GM06990 (cell line): ENCODE measurements around the gene HMCN1.

Experiments used
- DNase-seq: peaks from one replicate; pipeline ENCODE4 v3.0.0-alpha.2; 2011; ENCODE audit not compliant: insufficient read length; ENCODE audit errors: extremely low read depth
- H3K27me3 ChIP-seq: replicated peaks from 2 replicates; pipeline ENCODE4 v1.6.0; 2011; ENCODE audit warnings: low read length; ENCODE audit not compliant: control insufficient read depth, insufficient read depth
- H3K36me3 ChIP-seq: 2 replicates; pipeline ENCODE4 v1.5.1; 2011; ENCODE audit warnings: low read length; ENCODE audit not compliant: control insufficient read depth, insufficient read depth
- H3K4me3 ChIP-seq: replicated peaks from 2 replicates; pipeline ENCODE4 v1.5.1; 2011; ENCODE audit warnings: low read depth, mild to moderate bottlenecking, control low read depth, low read length
- CTCF ChIP-seq: IDR thresholded peaks from 2 replicates; pipeline ENCODE4 v1.5.1; 2011; ENCODE audit warnings: low read length, control low read depth, mild to moderate bottlenecking, inconsistent platforms; ENCODE audit not compliant: insufficient read depth, poor library complexity, severe bottlenecking

The HMCN1 gene

DNA sequence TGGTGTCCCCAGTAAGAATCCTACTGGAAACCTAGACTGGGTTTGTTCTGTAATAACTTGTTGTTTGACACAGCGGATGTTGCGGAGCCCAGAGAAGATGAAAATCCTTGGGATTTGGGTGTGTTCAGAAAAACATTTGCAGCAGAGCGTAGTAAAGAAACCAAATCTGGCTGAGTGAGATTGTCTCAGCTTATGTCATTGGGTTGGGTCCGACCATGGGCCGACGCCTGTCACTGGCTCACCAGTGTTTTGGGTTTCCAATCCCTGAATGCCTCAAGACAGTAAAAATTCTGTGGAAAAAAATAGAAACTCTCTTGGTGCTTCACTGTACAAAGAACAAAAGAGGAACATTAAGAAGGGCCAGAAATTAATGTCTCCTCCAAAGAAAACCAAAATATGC lies 494.6 kb downstream of the HMCN1 start:
- no peak for TF ChIP-seq CTCF
- no peak overlapping the region for H3K4me3 ChIP-seq
- DNase-seq: no peak
- H3K36me3 ChIP-seq: no peaks in the 10 kb centered on the region
- H3K27me3 ChIP-seq: no peaks in the 10 kb centered on the region

GRCh38 chr1:186231861-186232436 lies 497.8 kb downstream of the HMCN1 start:
- no peak for TF ChIP-seq CTCF
- no peak for DNase-seq
- no peaks in the 10 kb centered on the region for H3K27me3 ChIP-seq
- H3K4me3 ChIP-seq: no peak overlapping the region
- H3K36me3 ChIP-seq: no peaks in the 10 kb centered on the region

DNA sequence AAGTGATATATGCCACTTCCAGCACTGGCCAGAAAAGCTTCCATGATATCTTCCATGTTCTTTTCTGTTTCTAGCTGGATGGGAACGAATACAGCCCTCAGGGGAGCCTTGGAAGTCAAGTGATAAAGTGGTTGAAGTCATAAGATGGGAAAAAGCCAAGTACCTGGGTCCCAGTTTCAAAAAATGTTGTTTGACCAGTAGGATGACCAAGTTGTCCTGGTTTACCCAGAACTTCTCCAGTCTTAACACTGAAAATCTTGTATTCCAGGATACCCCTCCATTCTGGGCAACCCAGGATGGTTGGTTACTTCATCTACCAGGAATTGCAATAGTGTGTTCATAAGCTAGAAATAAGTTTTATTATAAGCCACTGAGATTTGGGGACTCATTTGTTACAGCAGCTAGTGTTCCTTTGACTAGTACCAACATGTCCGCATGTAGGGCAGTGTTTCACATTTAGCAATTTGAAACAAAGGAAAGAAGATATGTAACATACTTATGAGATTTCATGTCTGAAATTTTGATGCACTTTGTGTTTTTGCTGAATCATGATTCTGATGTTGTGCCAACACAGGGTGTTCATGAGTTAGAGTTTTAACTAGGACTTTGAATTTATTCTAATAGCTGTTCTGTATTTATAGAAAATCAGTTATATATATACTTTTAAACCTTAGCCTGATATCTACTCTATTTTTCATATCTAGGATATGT lies 500.9 kb downstream of the HMCN1 start:
- Histone ChIP-seq H3K36me3 (no peaks in the 10 kb centered on the region), H3K4me3 (no peak overlapping the region), H3K27me3 (no peaks in the 10 kb centered on the region)
- no peak for TF ChIP-seq CTCF
- DNase-seq: no peak

- Histone ChIP-seq H3K36me3 (no peaks in the 10 kb centered on the region), H3K27me3 (no peaks in the 10 kb centered on the region), H3K4me3 (no peak overlapping the region)
- TF ChIP-seq CTCF: no peak
- no peak for DNase-seq
Measured at GRCh38 chr1:186235696-186236095, 501.5 kb downstream of the HMCN1 start.

DNA sequence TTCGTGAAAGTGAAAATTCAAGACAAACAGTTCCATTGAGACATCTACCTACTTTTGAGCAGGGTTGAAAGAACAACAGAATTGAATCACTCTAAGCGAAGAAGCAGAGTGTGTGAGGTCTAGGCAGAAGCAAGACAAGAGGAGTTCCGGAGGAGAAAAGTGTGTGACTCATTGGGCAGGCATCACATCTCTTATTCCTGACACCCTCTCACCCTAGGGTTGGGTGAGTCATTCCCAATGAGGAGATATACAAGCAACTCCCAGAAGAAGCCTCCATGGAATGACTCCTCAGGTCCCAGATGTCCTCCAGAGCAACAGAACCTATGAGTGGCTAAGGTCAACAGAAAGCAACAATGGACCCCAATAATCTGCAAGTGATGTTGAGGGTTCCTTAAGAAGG lies 502.7 kb downstream of the HMCN1 start:
- H3K27me3 ChIP-seq: no peaks in the 10 kb centered on the region
- no peaks in the 10 kb centered on the region for H3K36me3 ChIP-seq
- no peak for DNase-seq
- H3K4me3 ChIP-seq: no peak overlapping the region
- TF ChIP-seq CTCF: no peak

- no peak overlapping the region for H3K4me3 ChIP-seq
- H3K27me3 ChIP-seq: no peaks in the 10 kb centered on the region
- DNase-seq: no peak
- TF ChIP-seq CTCF: no peak
- no peaks in the 10 kb centered on the region for H3K36me3 ChIP-seq
Measured at GRCh38 chr1:186239171-186239570, 505.0 kb downstream of the HMCN1 start.
